GM12878 (cell line): Measurements from ENCODE around the gene CCDC178. TPM values are rescaled to one million over a fixed set of nuclear protein-coding genes. Genes with fewer than 3 reads are reported as not detected.

ENCODE experiments used
- ATAC-seq: fragments of 200-7000 bp; cut with Tn5 transposase; 3 replicates; pipeline ENCODE4 v1.9.1; 2020; ENCODE audit warnings: mild to moderate bottlenecking, moderate library complexity
- BruUV-seq: library from RNA; stranded (reverse); fragments of 400-500 nt; replicated peaks from 2 replicates; lab custom pipeline; 2021; lab: Mats Ljungman, UMichigan
- CTCF ChIA-PET: fragments of 300-600 bp; sonication (Branson Sonifier 250); formaldehyde crosslinking; extraction: SDS; loops from one replicate; lab custom pipeline; 2021; ENCODE audit warnings: inconsistent platforms; lab: Yijun Ruan, JAX
- POLR2A ChIA-PET: fragments of 350-600 bp; formaldehyde crosslinking; extraction: SDS; loops from one replicate; lab custom pipeline; 2021; ENCODE audit warnings: inconsistent platforms; lab: Charles Lee
- RAD21 ChIA-PET: fragments of 300-600 bp; sonication (Branson Sonifier 250); formaldehyde crosslinking; loops from one replicate; lab custom pipeline; 2023; ENCODE audit warnings: antibody characterized with exemption; ENCODE audit not compliant: unreplicated experiment; lab: Charles Lee
- SMC1A ChIA-PET: fragments of 300-600 bp; sonication (Branson Sonifier 250); formaldehyde crosslinking; loops from one replicate; lab custom pipeline; 2023; ENCODE audit not compliant: unreplicated experiment, uncharacterized antibody; lab: Charles Lee
- DNase-seq: peaks from one replicate; pipeline ENCODE4 v3.0.0-alpha.2; 2011; ENCODE audit warnings: low read depth, low spot score
- FAIRE-seq: peaks from 3 replicates; lab custom pipeline; 2011; peaks lifted over from hg19 to GRCh38; lab: Jason Lieb, UNC
- H2AFZ ChIP-seq: 2 replicates; pipeline ENCODE4 v1.6.0; 2011; ENCODE audit warnings: low read depth, low read length, control low read depth; ENCODE audit not compliant: control insufficient read depth
- H3K27ac ChIP-seq: 2 replicates; pipeline ENCODE4 v1.5.1; 2011; ENCODE audit warnings: control low read depth; ENCODE audit not compliant: control insufficient read depth, insufficient read depth
- H3K27me3 ChIP-seq, 2 experiments: replicated peaks in 1 of 2; 2 replicates each; pipeline versions ENCODE4 v1.6.0 to v1.6.1; 2011; ENCODE audit warnings: low read length in 1 of 2; ENCODE audit not compliant: control insufficient read depth in 2 of 2, insufficient read depth in 2 of 2
- H3K36me3 ChIP-seq, 2 experiments: 2 replicates each; pipeline ENCODE4 v1.5.1; 2011; ENCODE audit warnings: low read length in 1 of 2; ENCODE audit not compliant: control insufficient read depth in 2 of 2, insufficient read depth in 2 of 2
- H3K4me1 ChIP-seq: 2 replicates; pipeline ENCODE4 v1.6.1; 2011; ENCODE audit warnings: mild to moderate bottlenecking, low read length, moderate library complexity, mixed read lengths; ENCODE audit not compliant: control insufficient read depth, insufficient read depth
- H3K4me2 ChIP-seq: 2 replicates; pipeline ENCODE4 v1.6.0; 2011; ENCODE audit warnings: control low read depth; ENCODE audit not compliant: control insufficient read depth, insufficient read depth
- H3K4me3 ChIP-seq: fragments of 200-600 bp; sonication (generic); 2 replicates; pipeline ENCODE4 v1.5.1; 2016
- H3K79me2 ChIP-seq: 2 replicates; pipeline ENCODE4 v1.6.0; 2011; ENCODE audit warnings: low read length; ENCODE audit not compliant: control insufficient read depth, insufficient read depth
- H3K9ac ChIP-seq: 2 replicates; pipeline ENCODE4 v1.8.0; 2011; ENCODE audit warnings: low read length, control low read depth, mixed read lengths; ENCODE audit not compliant: control insufficient read depth, insufficient read depth
- H3K9me3 ChIP-seq: replicated peaks from 3 replicates; pipeline ENCODE4 v1.5.1; 2011; ENCODE audit warnings: mild to moderate bottlenecking, low read length; ENCODE audit not compliant: control insufficient read depth, insufficient read depth
- H4K20me1 ChIP-seq: 2 replicates; pipeline ENCODE4 v1.6.0; 2011; ENCODE audit not compliant: control insufficient read depth, insufficient read depth
- EGR1 ChIP-seq, 2 experiments: IDR thresholded peaks; 1 replicate in 1 of 2; 2 replicates in 1 of 2; pipeline ENCODE4 v1.6.1; 2011 to 2012; ENCODE audit warnings: low read depth in 2 of 2, low read length in 2 of 2, borderline replicate concordance in 1 of 2, mild to moderate bottlenecking in 1 of 2, moderate library complexity in 1 of 2
- MEF2B ChIP-seq: fragments of 450-650 bp; IDR thresholded peaks from 2 replicates; pipeline ENCODE4 v1.6.1; 2018; ENCODE audit warnings: mild to moderate bottlenecking, moderate library complexity; ENCODE audit not compliant: partially characterized antibody, poor library complexity, severe bottlenecking
- MTA3 ChIP-seq: IDR thresholded peaks from 2 replicates; pipeline ENCODE4 v1.6.1; 2012; ENCODE audit warnings: low read length, inconsistent platforms, borderline replicate concordance
- NFYB ChIP-seq: IDR thresholded peaks from 2 replicates; pipeline ENCODE4 v1.6.1; 2011; ENCODE audit warnings: low read depth, mild to moderate bottlenecking, low read length, improper control_type of control experiment, moderate library complexity; ENCODE audit not compliant: insufficient read depth
- POLR2AphosphoS2 ChIP-seq: IDR thresholded peaks from 2 replicates; pipeline ENCODE4 v1.6.1; 2011; ENCODE audit warnings: low read depth, mild to moderate bottlenecking, low read length, improper control_type of control experiment, moderate library complexity
- RAD21 ChIP-seq: IDR thresholded peaks from 2 replicates; pipeline ENCODE4 v1.6.1; 2011; ENCODE audit warnings: mild to moderate bottlenecking, low read depth, low read length, moderate library complexity; ENCODE audit not compliant: insufficient read depth
- RB1 ChIP-seq: fragments of 450-650 bp; formaldehyde crosslinking; IDR thresholded peaks from 2 replicates; pipeline ENCODE4 v1.6.1; 2017; ENCODE audit warnings: mild to moderate bottlenecking, borderline replicate concordance
- RFX5 ChIP-seq: IDR thresholded peaks from 2 replicates; pipeline ENCODE4 v1.6.1; 2011; ENCODE audit warnings: low read depth, low read length, improper control_type of control experiment
- SMC3 ChIP-seq: IDR thresholded peaks from 2 replicates; pipeline ENCODE4 v1.6.1; 2011; ENCODE audit warnings: low read length, improper control_type of control experiment, borderline replicate concordance
- TAF1 ChIP-seq: IDR thresholded peaks from 2 replicates; pipeline ENCODE4 v1.6.1; 2011; ENCODE audit warnings: mild to moderate bottlenecking, low read depth, low read length, borderline replicate concordance
- ZNF622 ChIP-seq: fragments of 450-650 bp; IDR thresholded peaks from 2 replicates; pipeline ENCODE4 v1.6.1; 2017; ENCODE audit warnings: mild to moderate bottlenecking, inconsistent platforms
- ZNF687 ChIP-seq: fragments of 450-650 bp; IDR thresholded peaks from 2 replicates; pipeline ENCODE4 v1.6.1; 2017; ENCODE audit warnings: mild to moderate bottlenecking, moderate library complexity
- in situ Hi-C: fragments of 300-500 bp; cut with MboI; formaldehyde crosslinking; loops from 9 replicates; pipeline ENCODE4 v1.14.3; 2018; ENCODE audit warnings: mixed read lengths
- intact Hi-C: fragments of 100-400 bp; cut with micrococcal nuclease; formaldehyde crosslinking; loops from one replicate; pipeline ENCODE4 v1.14.2; 2022; ENCODE audit not compliant: unreplicated experiment
- polyA plus RNA-seq, 11 experiments: library from polyadenylated mRNA; depleted of rRNA in 4 of 11; unstranded in 6 of 11; stranded (reverse) in 5 of 11; fragments of >200 nt; fragmentation: Nextera tagmentation in 4 of 11; fragmentation: Illumina TruSeq in 1 of 11; extraction: Ambion mirVana in 4 of 11; extraction: Trizol in 1 of 11; gene quantifications; 1 replicate in 1 of 11; 2 replicates in 10 of 11; pipeline versions ENCODE4 v1.2.1 to v1.2.3, GENCODE V29; 2011 to 2016; ENCODE audit warnings: inconsistent platforms in 2 of 11, missing spikeins in 2 of 11, low read depth in 1 of 11
- total RNA-seq, 4 experiments: library from RNA; depleted of rRNA in 3 of 4; stranded (reverse); fragments of >200 nt in 3 of 4; fragmentation: Illumina TruSeq in 1 of 4; extraction: Trizol in 1 of 4; gene quantifications; 2 replicates each; pipeline versions ENCODE4 v1.2.1 to v1.2.3, GENCODE V29; 2013 to 2021
- TF ChIP-seq, protein P1 (sequence below): fragments of 450-650 bp; IDR thresholded peaks from 2 replicates; pipeline ENCODE4 v1.6.1; 2016; ENCODE audit warnings: mild to moderate bottlenecking, moderate library complexity, borderline replicate concordance

The CCDC178 gene
- total and polyA plus RNA-seq, 10 of the 15 experiments (the other 5 are each of a cell fraction or from before 2014, with no cell fraction given), result 0.04 TPM; not detected in 9

DNA sequence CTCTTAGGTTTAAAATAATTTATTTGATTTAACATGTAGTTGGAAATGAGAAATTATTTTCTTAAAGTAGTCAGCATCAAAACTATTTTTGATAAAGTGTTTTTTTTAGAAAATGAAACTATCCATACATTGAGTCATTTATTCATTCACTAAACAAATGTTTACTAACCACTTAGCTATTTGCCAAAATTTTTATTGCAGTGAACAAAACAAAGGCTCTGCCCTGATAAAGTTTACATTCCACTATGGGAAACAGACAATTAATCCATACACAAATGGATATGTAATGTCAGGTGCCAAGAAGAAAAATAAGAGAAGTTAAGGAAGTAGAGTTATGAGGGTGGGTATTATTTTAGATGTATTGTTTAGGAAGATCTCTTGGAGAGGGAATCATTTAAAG lies 19.1 kb upstream of the CCDC178 start:
- intact Hi-C loops, result no loop called here
- in situ Hi-C loops, result no loop called here
- no peak overlapping the region for H3K4me2 ChIP-seq
- H3K9ac ChIP-seq, result no peak overlapping the region
- RAD21 ChIA-PET, result no interaction called here
- DNase-seq (no peak), FAIRE-seq (no peak), ATAC-seq (no peak)
- BruUV-seq, result no TSS peak
- TF ChIP-seq TAF1 (no peak), RAD21 (no peak), MEF2B (no peak), MTA3 (no peak), SMC3 (no peak), ZNF622 (no peak), RB1 (no peak), POLR2AphosphoS2 (no peak), ZNF687 (no peak), EGR1 (IDR thresholded peaks at IDR 0.05; ENCODE audit: borderline replicate concordance in 1 of 2, low read depth in 2 of 2, low read length in 2 of 2) (no peak), RFX5 (no peak), NFYB (no peak)
- TF ChIP-seq, protein P1, sequence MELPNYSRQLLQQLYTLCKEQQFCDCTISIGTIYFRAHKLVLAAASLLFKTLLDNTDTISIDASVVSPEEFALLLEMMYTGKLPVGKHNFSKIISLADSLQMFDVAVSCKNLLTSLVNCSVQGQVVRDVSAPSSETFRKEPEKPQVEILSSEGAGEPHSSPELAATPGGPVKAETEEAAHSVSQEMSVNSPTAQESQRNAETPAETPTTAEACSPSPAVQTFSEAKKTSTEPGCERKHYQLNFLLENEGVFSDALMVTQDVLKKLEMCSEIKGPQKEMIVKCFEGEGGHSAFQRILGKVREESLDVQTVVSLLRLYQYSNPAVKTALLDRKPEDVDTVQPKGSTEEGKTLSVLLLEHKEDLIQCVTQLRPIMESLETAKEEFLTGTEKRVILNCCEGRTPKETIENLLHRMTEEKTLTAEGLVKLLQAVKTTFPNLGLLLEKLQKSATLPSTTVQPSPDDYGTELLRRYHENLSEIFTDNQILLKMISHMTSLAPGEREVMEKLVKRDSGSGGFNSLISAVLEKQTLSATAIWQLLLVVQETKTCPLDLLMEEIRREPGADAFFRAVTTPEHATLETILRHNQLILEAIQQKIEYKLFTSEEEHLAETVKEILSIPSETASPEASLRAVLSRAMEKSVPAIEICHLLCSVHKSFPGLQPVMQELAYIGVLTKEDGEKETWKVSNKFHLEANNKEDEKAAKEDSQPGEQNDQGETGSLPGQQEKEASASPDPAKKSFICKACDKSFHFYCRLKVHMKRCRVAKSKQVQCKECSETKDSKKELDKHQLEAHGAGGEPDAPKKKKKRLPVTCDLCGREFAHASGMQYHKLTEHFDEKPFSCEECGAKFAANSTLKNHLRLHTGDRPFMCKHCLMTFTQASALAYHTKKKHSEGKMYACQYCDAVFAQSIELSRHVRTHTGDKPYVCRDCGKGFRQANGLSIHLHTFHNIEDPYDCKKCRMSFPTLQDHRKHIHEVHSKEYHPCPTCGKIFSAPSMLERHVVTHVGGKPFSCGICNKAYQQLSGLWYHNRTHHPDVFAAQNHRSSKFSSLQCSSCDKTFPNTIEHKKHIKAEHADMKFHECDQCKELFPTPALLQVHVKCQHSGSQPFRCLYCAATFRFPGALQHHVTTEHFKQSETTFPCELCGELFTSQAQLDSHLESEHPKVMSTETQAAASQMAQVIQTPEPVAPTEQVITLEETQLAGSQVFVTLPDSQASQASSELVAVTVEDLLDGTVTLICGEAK, result no peak
- POLR2A ChIA-PET, result no interaction called here
- CTCF ChIA-PET, result no interaction called here
- H3K4me3 ChIP-seq, result no peak overlapping the region
- no peak overlapping the region for H2AFZ ChIP-seq
- no peaks in the 10 kb centered on the region for H3K36me3 ChIP-seq
- no peaks in the 10 kb centered on the region for H3K4me1 ChIP-seq
- no peaks in the 10 kb centered on the region for H3K27me3 ChIP-seq
- no peaks in the 10 kb centered on the region for H4K20me1 ChIP-seq
- H3K27ac ChIP-seq, result no peak overlapping the region
- SMC1A ChIA-PET, result interaction anchor here (0.6 kb wide), 1 partner anchor 20 kb away, joined by 3 read pairs; no protein-coding TSS in a partner anchor
- H3K9me3 ChIP-seq, result no peaks in the 10 kb centered on the region
- no peaks in the 10 kb centered on the region for H3K79me2 ChIP-seq
